HuH-7 (cell line): Measurements from ENCODE around the gene DNASE2.

Source experiments
- DNase-seq: peaks from one replicate; pipeline ENCODE4 v3.0.0; 2011; ENCODE audit warnings: low spot score

Gene DNASE2

DNA sequence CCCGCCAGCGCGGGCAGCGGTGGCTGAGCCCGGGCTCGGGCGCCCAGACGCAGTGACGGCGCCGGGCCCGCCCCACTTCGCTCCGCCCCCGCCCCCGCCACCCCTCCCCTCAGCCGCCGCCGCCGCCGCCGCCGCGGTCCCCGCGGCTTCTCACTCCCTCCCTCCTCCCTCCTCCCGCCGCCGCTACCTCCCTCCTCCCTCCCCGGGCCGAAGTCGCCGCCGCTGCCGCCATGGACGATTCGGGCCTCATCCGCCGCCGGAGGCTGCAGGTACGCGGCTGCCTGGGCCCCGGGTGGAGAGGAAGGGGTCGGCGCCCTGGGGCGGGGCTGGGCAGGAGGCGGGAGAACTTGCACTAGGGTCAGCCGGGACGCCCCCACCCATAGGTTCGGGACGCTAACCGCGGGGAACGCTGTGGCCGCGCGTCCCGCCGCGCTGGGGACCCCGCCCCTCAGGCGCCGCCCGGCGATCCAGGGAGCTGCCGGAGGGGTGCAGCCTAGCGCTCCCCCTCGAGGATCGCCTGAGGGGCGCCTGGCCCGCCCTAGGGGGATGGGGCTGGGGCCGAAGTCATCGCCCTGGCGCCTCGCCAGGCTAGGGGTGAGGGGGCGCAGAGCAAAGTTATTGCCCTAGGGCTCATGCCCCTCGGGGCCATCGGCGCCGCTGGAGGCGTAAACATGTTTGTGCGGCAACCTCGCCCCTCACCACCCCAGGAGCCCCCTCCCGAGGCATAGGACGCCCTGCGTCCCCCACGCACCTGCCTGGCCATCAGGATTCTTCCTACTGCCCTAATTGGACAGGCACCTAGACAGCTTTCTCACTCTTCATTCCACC, 47.3 kb downstream of the DNASE2 start:
- DNase-seq = peak; percentile 55

DNA sequence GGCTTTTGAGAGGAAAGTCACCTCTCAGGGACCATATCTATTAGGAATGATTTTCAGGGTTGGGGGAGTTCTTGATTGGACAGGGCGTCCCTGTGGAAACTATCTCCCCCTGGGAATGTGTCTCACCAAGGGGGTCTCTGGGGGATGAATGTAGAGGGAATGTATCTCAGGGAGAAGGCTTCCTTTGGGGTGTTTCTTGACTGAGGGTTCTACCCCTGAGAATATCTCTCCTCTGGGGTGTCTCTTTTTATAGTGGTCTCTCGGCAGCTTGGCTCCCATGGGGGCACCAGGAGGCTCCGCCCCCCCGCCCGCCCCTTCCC, 47.9 kb downstream of the DNASE2 start:
- DNase-seq = no peak

- peak; percentile 69 for DNase-seq
Observed at GRCh38 chr19:12828494-12828893, 52.8 kb downstream of the DNASE2 start.

GRCh38 chr19:12825254-12826131, 55.8 kb downstream of the DNASE2 start:
- DNase-seq = peak; percentile 76
